Measurements from ENCODE around the gene IL18BP. TPM values are rescaled to one million over a fixed set of nuclear protein-coding genes. Genes with fewer than 3 reads are reported as not detected.

IL18BP gene
- total RNA-seq, 3 donors from 2014 or later, result 7.6 to 14.5 (median 13.7) TPM

DNA sequence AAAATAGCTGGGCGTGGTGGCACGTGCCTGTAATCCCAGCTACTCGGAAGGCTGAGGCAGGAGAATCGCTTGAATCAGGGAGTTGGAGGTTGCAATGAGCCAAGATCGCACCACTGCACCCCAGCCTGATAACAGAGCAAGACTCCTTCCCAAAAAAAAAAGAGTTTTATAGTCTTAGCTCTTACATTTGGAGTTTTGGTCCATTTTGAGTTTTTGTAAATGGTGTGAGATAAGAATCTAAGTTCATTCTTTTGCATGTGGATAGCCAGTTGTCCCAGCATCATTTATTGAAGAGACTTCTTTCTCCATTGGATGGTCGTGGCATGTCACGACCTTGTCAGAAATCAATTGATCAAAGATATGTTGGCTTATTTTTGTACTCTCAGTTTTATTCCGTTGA lies 35.2 kb upstream of the IL18BP start:
- TF ChIP-seq, protein P1, sequence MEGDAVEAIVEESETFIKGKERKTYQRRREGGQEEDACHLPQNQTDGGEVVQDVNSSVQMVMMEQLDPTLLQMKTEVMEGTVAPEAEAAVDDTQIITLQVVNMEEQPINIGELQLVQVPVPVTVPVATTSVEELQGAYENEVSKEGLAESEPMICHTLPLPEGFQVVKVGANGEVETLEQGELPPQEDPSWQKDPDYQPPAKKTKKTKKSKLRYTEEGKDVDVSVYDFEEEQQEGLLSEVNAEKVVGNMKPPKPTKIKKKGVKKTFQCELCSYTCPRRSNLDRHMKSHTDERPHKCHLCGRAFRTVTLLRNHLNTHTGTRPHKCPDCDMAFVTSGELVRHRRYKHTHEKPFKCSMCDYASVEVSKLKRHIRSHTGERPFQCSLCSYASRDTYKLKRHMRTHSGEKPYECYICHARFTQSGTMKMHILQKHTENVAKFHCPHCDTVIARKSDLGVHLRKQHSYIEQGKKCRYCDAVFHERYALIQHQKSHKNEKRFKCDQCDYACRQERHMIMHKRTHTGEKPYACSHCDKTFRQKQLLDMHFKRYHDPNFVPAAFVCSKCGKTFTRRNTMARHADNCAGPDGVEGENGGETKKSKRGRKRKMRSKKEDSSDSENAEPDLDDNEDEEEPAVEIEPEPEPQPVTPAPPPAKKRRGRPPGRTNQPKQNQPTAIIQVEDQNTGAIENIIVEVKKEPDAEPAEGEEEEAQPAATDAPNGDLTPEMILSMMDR (IDR thresholded peaks at IDR 0.05), result no peak
- DNase-seq, result no peak
- intact Hi-C loops (cut with DNase I, micrococcal nuclease), result no loop called here
- no peaks in the 10 kb centered on the region for H3K9me3 ChIP-seq
- no peak for ATAC-seq
- no peak overlapping the region for H3K4me3 ChIP-seq
- no peaks in the 10 kb centered on the region for H3K4me1 ChIP-seq (ENCODE audit: low read depth)
- no peaks in the 10 kb centered on the region for H3K36me3 ChIP-seq (ENCODE audit: low read depth)

DNA sequence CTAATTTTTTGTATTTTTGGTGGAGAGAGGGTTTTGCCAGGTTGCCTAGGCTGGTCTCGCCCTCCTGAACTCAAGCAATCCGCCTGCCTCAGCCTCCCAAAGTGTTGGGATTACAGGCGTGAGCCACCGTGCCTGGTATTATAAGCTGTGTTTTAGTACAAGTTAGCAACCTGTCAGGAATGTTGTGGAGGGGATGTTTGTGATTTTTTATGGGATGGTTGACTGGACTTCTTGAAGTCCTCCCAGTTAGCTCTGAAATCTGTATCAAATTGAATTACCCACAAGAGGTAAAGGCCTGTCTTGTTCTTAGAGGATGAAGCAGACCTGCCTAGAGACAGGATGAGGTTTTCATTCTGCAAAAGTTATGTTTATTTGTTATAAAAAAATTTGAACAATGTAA lies 34.1 kb upstream of the IL18BP start:
- H3K4me3 ChIP-seq, result no peak overlapping the region
- intact Hi-C loops (cut with DNase I, micrococcal nuclease), result no loop called here
- no peak for ATAC-seq
- H3K4me1 ChIP-seq (ENCODE audit: low read depth), result no peaks in the 10 kb centered on the region
- H3K9me3 ChIP-seq, result no peaks in the 10 kb centered on the region
- TF ChIP-seq, protein P1 (IDR thresholded peaks at IDR 0.05), result no peak
- no peaks in the 10 kb centered on the region for H3K36me3 ChIP-seq (ENCODE audit: low read depth)
- DNase-seq, result no peak

DNA sequence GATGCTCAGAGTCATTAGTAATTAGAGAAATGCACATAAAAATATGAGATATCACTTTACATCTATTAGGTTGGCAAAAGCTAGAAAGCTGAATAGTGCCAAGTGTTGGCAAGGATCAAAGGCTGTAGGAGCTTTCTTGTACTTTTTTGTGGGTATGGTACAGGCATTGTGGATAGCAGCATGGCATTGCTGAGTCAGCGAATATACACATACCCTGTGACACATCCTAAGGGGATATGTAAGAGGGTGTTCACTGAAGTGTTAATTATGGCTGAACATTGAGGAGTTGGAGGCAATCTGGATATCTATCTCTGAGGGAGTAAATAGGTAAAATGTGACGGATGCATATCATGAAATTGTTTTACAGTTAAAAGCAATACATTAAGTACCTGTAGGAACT lies 27.0 kb upstream of the IL18BP start:
- H3K4me3 ChIP-seq, result no peak overlapping the region
- H3K4me1 ChIP-seq (ENCODE audit: low read depth), result no peaks in the 10 kb centered on the region
- TF ChIP-seq, protein P1 (IDR thresholded peaks at IDR 0.05), result no peak
- ATAC-seq (no peak), DNase-seq (no peak)
- H3K36me3 ChIP-seq (ENCODE audit: low read depth), result no peaks in the 10 kb centered on the region
- intact Hi-C loops (cut with DNase I, micrococcal nuclease), result no loop called here
- H3K9me3 ChIP-seq, result no peaks in the 10 kb centered on the region

DNA sequence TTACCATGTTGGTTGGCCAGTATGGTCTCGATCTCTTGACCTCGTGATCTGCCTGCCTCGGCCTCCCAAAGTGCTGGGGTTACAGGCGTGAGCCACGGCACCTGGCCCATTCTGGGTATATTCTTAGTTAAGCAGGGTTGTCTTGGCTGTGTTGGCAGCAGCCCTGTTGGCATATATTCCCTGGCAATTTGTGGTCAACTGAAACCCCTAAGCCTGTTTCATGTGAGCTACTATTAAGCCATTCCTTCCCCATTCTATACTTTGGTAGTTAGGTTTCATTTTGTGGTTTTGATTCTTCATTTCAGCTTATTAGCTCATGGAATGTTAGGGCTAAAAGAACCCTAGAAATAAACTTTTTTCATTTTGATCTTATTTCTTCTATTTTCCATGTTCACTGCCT lies 22.2 kb upstream of the IL18BP start:
- Histone ChIP-seq H3K4me3 (no peak overlapping the region), H3K4me1 (ENCODE audit: low read depth) (no peaks in the 10 kb centered on the region), H3K36me3 (ENCODE audit: low read depth) (no peaks in the 10 kb centered on the region), H3K9me3 (no peaks in the 10 kb centered on the region)
- ATAC-seq (no peak), DNase-seq (no peak)
- TF ChIP-seq, protein P1 (IDR thresholded peaks at IDR 0.05), result no peak
- intact Hi-C loops (cut with DNase I, micrococcal nuclease), result no loop called here

DNA sequence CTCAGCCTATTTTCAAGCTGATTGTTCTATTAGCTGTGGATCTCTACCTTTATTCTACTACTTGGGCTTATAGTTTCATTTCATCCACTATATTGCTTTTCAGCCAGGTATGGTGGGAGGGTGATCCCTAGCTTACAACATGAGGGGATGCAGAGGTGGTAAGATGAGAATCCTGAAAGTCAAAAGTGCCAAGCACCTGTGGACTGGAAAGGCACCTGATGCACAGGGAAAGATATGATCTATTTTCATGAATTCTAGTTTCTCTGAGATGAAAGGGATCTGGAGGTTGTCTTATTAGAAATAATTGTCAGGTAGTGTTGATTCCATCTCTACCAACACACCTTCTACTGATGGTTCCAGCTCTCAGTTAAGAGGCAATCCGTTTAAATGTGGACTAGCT lies 21.6 kb upstream of the IL18BP start:
- ATAC-seq, result no peak
- Histone ChIP-seq H3K4me3 (no peak overlapping the region), H3K9me3 (no peaks in the 10 kb centered on the region), H3K36me3 (ENCODE audit: low read depth) (no peaks in the 10 kb centered on the region), H3K4me1 (ENCODE audit: low read depth) (no peaks in the 10 kb centered on the region)
- no peak for DNase-seq
- intact Hi-C loops (cut with DNase I, micrococcal nuclease), result no loop called here
- TF ChIP-seq, protein P1 (IDR thresholded peaks at IDR 0.05), result no peak

DNA sequence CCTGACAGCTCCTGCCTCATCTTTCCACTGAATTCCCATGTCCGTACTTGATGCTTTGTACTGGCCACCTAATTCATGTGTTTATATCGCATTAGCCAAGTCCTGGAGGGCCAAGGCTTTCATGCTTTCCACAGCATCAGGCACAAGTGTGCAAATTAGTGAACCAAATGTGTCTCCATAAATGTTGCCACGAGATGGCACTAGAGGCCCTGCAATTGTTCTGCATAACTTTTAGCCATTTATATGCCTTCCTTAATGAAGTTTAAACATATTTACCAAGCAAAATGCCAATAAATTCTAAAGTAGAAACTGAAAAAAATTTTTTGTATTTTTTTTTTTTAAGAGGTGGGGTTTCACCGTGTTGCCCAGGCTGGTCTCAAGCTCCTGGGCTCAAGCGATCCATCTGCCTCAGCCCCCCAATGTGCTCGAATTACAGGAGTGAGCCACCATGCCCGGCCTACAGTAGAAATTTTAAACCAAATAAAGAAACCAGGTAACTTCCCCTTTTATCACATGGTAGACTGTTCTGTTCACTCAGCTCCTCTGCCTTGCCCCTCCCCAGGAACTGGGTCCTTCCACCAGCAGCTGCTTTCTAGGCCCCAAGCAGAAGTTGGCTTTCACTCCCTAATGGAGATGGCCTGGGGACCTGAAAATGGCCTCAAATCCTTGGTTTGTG lies 20.8 kb upstream of the IL18BP start:
- H3K4me3 ChIP-seq, result no peak overlapping the region
- peak in 1 of 3 donors; percentile 87 for DNase-seq
- no peaks in the 10 kb centered on the region for H3K4me1 ChIP-seq (ENCODE audit: low read depth)
- TF ChIP-seq, protein P1 (IDR thresholded peaks at IDR 0.05), result peak; percentile 31
- intact Hi-C loops (cut with DNase I, micrococcal nuclease), result no loop called here
- H3K9me3 ChIP-seq, result no peaks in the 10 kb centered on the region
- ATAC-seq, result peak; percentile 81
- no peaks in the 10 kb centered on the region for H3K36me3 ChIP-seq (ENCODE audit: low read depth)
